Keratinocyte (primary cell): ENCODE measurements around the gene NINJ1. TPM values are rescaled to one million over a fixed set of nuclear protein-coding genes. Genes with fewer than 3 reads are reported as not detected.

Experiments used
- DNase-seq: peaks from one replicate; pipeline ENCODE4 v3.0.0-alpha.2; 2011; ENCODE audit warnings: low read depth, missing footprints, low spot score
- FAIRE-seq: peaks from 2 replicates; lab custom pipeline; 2011; peaks lifted over from hg19 to GRCh38; lab: Jason Lieb, UNC
- H2AFZ ChIP-seq: 2 replicates; pipeline ENCODE4 v1.6.0; 2012; ENCODE audit warnings: low read length, control low read depth, inconsistent platforms; ENCODE audit not compliant: control insufficient read depth
- H3K27ac ChIP-seq: 2 replicates; pipeline ENCODE4 v1.5.1; 2011; ENCODE audit warnings: low read length; ENCODE audit not compliant: control insufficient read depth, insufficient read depth
- H3K27me3 ChIP-seq: 3 replicates; pipeline ENCODE4 v1.6.0; 2011; ENCODE audit warnings: low read length; ENCODE audit not compliant: control insufficient read depth, insufficient read depth; ENCODE audit errors: extremely low read depth
- H3K36me3 ChIP-seq, 2 experiments: 2 replicates in 1 of 2; 3 replicates in 1 of 2; pipeline ENCODE4 v1.5.1; 2011; ENCODE audit warnings: low read length in 2 of 2, mild to moderate bottlenecking in 1 of 2; ENCODE audit not compliant: control insufficient read depth in 2 of 2, insufficient read depth in 2 of 2; ENCODE audit errors: extremely low read depth in 1 of 2
- H3K4me1 ChIP-seq: 3 replicates; pipeline ENCODE4 v1.5.1; 2011; ENCODE audit warnings: low read length; ENCODE audit not compliant: control insufficient read depth, insufficient read depth; ENCODE audit errors: extremely low read depth
- H3K4me2 ChIP-seq: 3 replicates; pipeline ENCODE4 v1.6.0; 2011; ENCODE audit warnings: low read depth, low read length; ENCODE audit not compliant: control insufficient read depth, insufficient read depth; ENCODE audit errors: extremely low read depth
- H3K4me3 ChIP-seq, 3 experiments: fragments of 200-600 bp in 1 of 3; sonication (generic) in 1 of 3; 2 replicates in 2 of 3; 3 replicates in 1 of 3; pipeline ENCODE4 v1.5.1; 2011 to 2016; ENCODE audit warnings: low read length in 3 of 3, mild to moderate bottlenecking in 3 of 3, control low read depth in 2 of 3, inconsistent platforms in 1 of 3, low read depth in 1 of 3, mixed read lengths in 1 of 3, mixed run types in 1 of 3, moderate library complexity in 1 of 3; ENCODE audit not compliant: control insufficient read depth in 2 of 3, insufficient read depth in 2 of 3; ENCODE audit errors: extremely low read depth in 1 of 3
- H3K79me2 ChIP-seq: 2 replicates; pipeline ENCODE4 v1.6.0; 2012; ENCODE audit warnings: low read length; ENCODE audit not compliant: control insufficient read depth, insufficient read depth
- H3K9ac ChIP-seq: 3 replicates; pipeline ENCODE4 v1.6.0; 2011; ENCODE audit warnings: low read length; ENCODE audit not compliant: control insufficient read depth, insufficient read depth; ENCODE audit errors: extremely low read depth
- H3K9me1 ChIP-seq: 3 replicates; pipeline ENCODE4 v1.6.0; 2011; ENCODE audit warnings: low read length; ENCODE audit not compliant: control insufficient read depth, insufficient read depth; ENCODE audit errors: extremely low read depth
- H3K9me3 ChIP-seq: 2 replicates; pipeline ENCODE4 v1.5.1; 2012; ENCODE audit warnings: low read depth, low read length; ENCODE audit not compliant: control insufficient read depth
- H4K20me1 ChIP-seq: 3 replicates; pipeline ENCODE4 v1.6.0; 2011; ENCODE audit warnings: low read length; ENCODE audit not compliant: control insufficient read depth, insufficient read depth; ENCODE audit errors: extremely low read depth
- EZH2 ChIP-seq: IDR thresholded peaks from one replicate; pipeline ENCODE4 v1.6.1; 2012; ENCODE audit warnings: inconsistent platforms, mild to moderate bottlenecking, low read length, moderate library complexity
- dilution Hi-C: fragments of 300-500 bp; cut with MboI; formaldehyde crosslinking; loops from one replicate; pipeline ENCODE4 v1.7.0; 2020; ENCODE audit warnings: low sequenced_read_pairs; ENCODE audit not compliant: extremely low pct_ligation_motif_present
- polyA plus RNA-seq, 5 experiments: library from polyadenylated mRNA; depleted of rRNA in 3 of 5; stranded (reverse) in 3 of 5; stranded (forward) in 1 of 5; unstranded in 1 of 5; fragments of >200 nt; gene quantifications; 1 replicate in 1 of 5; 2 replicates in 3 of 5; 3 replicates in 1 of 5; pipeline versions ENCODE4 v1.2.1 to v1.2.3, GENCODE V29; 2011 to 2012; ENCODE audit warnings: missing spikeins in 2 of 5, low read depth in 1 of 5, low replicate concordance in 1 of 5
- TF ChIP-seq, protein P1 (sequence below), 3 experiments: IDR thresholded peaks in 1 of 3; conservative IDR thresholded peaks in 1 of 3; optimal IDR thresholded peaks in 1 of 3; 2 replicates in 2 of 3; 3 replicates in 1 of 3; pipeline versions ENCODE3 to v1.5.1; 2011; ENCODE audit warnings: low read length in 3 of 3, mild to moderate bottlenecking in 3 of 3, moderate library complexity in 2 of 3, control low read depth in 1 of 3, inconsistent platforms in 1 of 3; ENCODE audit not compliant: insufficient read depth in 2 of 3; ENCODE audit errors: extremely low read depth in 1 of 3

Gene NINJ1
- polyA plus RNA-seq, 1 donor (not counting 4 experiments of a cell fraction or from before 2014, with no cell fraction given) = 7.4 TPM

DNA sequence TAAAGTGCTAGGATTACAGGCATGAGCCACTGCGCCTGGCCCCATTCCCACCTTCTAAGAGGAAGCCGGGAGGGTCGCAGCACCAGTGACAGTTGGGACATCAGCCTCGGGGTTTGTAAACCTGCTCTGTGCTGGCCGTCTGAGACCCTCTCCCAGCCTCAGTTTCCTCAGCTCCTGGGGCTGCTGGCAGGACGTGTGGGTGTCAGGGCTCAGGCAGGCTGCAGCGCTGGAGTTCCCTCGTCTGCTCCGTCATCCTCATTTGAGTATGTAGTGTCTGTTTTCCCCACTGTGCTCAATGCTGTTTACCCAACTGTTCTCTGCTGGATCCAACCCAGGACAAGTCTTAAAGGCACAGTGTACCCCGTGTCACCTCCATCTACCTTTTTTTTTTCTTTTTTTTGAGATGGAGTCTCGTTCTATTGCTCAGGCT lies 2.0 kb upstream of the NINJ1 start:
- dilution Hi-C loops = no loop called here
- no peak overlapping the region for H3K9ac ChIP-seq
- no peak overlapping the region for H3K4me3 ChIP-seq
- H3K4me1 ChIP-seq = peaks cover 30% of the 10 kb centered on the region
- no peaks in the 10 kb centered on the region for H3K9me1 ChIP-seq
- H3K27me3 ChIP-seq = peaks cover 16% of the 10 kb centered on the region
- H3K79me2 ChIP-seq = no peaks in the 10 kb centered on the region
- peak overlapping the region; percentile 27 for H3K4me2 ChIP-seq
- no peak for FAIRE-seq
- H3K27ac ChIP-seq = no peak overlapping the region
- no peaks in the 10 kb centered on the region for H3K9me3 ChIP-seq
- H3K36me3 ChIP-seq = no peaks in the 10 kb centered on the region
- H4K20me1 ChIP-seq = no peaks in the 10 kb centered on the region
- no peak for DNase-seq
- TF ChIP-seq EZH2 = no peak
- TF ChIP-seq, protein P1, sequence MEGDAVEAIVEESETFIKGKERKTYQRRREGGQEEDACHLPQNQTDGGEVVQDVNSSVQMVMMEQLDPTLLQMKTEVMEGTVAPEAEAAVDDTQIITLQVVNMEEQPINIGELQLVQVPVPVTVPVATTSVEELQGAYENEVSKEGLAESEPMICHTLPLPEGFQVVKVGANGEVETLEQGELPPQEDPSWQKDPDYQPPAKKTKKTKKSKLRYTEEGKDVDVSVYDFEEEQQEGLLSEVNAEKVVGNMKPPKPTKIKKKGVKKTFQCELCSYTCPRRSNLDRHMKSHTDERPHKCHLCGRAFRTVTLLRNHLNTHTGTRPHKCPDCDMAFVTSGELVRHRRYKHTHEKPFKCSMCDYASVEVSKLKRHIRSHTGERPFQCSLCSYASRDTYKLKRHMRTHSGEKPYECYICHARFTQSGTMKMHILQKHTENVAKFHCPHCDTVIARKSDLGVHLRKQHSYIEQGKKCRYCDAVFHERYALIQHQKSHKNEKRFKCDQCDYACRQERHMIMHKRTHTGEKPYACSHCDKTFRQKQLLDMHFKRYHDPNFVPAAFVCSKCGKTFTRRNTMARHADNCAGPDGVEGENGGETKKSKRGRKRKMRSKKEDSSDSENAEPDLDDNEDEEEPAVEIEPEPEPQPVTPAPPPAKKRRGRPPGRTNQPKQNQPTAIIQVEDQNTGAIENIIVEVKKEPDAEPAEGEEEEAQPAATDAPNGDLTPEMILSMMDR (optimal IDR thresholded peaks at IDR 0.05 in 1 of 3, IDR thresholded peaks at IDR 0.05 in 1 of 3, conservative IDR thresholded peaks at IDR 0.05 in 1 of 3; ENCODE audit: extremely low read depth in 1 of 3, insufficient read depth in 2 of 3, low read length in 3 of 3) = no peak
- H2AFZ ChIP-seq = no peak overlapping the region

DNA sequence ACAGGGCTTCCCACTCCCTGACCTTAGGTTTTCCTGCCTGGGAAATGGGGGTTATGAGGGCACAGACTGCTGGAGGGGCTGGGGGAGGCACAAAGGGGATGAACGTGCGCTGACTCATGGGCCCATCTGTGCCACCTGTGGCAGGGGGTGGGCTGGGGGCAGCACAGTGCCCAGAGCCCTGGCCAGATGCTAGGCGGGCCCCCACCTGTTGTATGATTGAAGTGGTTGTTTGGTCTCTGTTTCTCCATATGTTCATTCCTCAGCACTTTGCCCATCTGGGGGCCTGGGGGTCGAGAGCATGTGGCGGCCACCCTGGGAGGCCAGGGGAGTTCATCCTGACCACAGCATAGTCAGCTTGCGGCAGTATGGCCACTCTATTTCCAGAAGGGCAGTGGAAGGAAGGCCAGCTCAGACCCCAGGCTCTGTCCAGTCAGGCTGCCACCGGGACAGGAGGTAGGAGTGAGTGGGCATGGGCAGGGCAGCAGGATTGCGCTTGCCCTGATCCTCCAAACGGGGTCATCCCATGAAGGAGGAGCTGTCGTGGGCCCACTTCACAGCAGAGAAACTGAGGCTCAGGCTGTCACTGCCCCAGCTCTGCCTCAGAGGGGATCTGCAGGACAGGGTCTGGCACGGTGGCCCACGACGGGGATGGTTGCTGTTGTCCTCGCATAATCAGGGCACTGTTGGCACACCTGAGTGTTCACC lies 841 bp upstream of the NINJ1 start:
- peak overlapping the region in 1 of 3 experiments; percentile 64 for H3K4me3 ChIP-seq
- peaks cover 25% of the 10 kb centered on the region for H3K4me1 ChIP-seq
- no peaks in the 10 kb centered on the region for H3K9me3 ChIP-seq
- no peak overlapping the region for H2AFZ ChIP-seq
- DNase-seq (no peak), FAIRE-seq (no peak)
- no peaks in the 10 kb centered on the region for H3K79me2 ChIP-seq
- H3K36me3 ChIP-seq = no peaks in the 10 kb centered on the region
- no peak overlapping the region for H3K27ac ChIP-seq
- peak overlapping the region; percentile 90 for H3K4me2 ChIP-seq
- H3K9ac ChIP-seq = peak overlapping the region; percentile 82
- H4K20me1 ChIP-seq = no peaks in the 10 kb centered on the region
- no peaks in the 10 kb centered on the region for H3K9me1 ChIP-seq
- TF ChIP-seq EZH2 = no peak
- TF ChIP-seq, protein P1 (optimal IDR thresholded peaks at IDR 0.05 in 1 of 3, IDR thresholded peaks at IDR 0.05 in 1 of 3, conservative IDR thresholded peaks at IDR 0.05 in 1 of 3; ENCODE audit: extremely low read depth in 1 of 3, insufficient read depth in 2 of 3, low read length in 3 of 3) = no peak
- H3K27me3 ChIP-seq = peaks cover 16% of the 10 kb centered on the region
- dilution Hi-C loops = no loop called here
